HS-5 (cell line): ENCODE measurements around the gene DNAH8.
"Not testable (repeated sequence)": the region's sequence is repeated elsewhere in the genome, so short reads cannot be mapped to it uniquely, and the experiment has no call there.

ENCODE experiments used
- DNase-seq: peaks from one replicate; pipeline ENCODE4 v3.0.0-alpha.2; 2012; ENCODE audit warnings: low read depth

The DNAH8 gene

GRCh38 chr6:38846361-38846760, 131.2 kb downstream of the DNAH8 start:
- DNase-seq = no peak

GRCh38 chr6:38846844-38847243, 131.7 kb downstream of the DNAH8 start:
- no peak for DNase-seq

DNA sequence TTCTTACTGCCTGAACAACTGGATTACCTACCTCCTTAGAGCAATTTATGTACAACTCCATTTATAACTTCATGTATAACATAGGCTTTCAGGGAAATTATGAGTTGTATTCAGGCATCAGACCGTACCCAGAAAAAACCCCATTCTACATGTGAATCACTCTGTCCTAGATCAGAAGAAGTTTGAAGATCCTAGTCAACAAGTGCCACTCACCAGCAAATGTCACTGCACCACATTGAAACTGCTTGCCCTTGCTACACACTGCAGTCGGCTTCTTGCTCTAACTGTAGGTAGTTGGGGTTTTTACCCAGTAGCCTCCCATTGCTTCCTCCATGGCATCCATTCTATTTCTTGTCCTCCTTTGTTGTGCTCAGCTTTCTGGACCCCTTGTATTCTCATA, 132.4 kb downstream of the DNAH8 start:
- DNase-seq = no peak

- DNase-seq = no peak
Observed at GRCh38 chr6:38848760-38849159, 133.6 kb downstream of the DNAH8 start.

GRCh38 chr6:38852215-38852614, 137.1 kb downstream of the DNAH8 start:
- DNase-seq = no peak

GRCh38 chr6:38853236-38853635, 138.1 kb downstream of the DNAH8 start:
- DNase-seq = no peak

GRCh38 chr6:38856492-38856891, 141.4 kb downstream of the DNAH8 start:
- DNase-seq = no peak

DNA sequence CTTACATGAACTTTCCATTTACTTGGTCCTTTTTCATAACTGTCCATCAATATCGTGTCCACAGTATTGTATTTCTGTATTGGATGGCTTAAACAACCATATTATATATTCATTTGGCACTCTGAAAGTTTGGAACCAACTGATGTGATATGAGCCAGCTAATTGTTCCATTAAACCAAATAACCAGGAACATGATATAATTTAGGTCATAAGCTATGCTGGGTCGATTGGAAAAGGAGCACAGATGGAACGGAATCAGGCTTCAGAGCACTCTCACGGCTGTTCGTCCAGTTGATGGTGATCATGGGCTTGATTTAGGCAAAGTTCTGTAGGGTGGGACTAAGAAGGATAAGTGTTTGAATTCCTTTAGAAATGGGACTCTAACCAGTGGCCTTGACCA, 142.7 kb downstream of the DNAH8 start:
- no peak for DNase-seq

DNA sequence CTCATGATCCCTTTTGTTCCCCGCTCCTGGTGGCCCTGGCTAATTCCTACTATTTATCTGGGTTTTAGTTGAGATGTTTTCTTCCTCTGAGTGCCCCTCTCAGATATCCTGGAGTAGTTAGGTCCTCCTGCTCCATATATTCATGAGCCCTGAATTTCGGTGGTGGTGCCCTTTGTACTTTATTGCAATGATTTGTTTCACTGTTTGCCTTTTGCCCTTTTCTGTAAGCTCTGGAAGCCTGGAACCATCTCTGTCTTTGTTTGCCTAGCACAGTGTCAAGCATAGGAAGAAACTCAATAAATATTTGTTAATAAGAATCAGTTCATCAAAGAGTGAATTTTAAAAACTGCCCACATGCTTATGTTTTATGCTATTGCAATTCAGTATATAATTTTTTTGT, 144.9 kb downstream of the DNAH8 start:
- DNase-seq = no peak

DNA sequence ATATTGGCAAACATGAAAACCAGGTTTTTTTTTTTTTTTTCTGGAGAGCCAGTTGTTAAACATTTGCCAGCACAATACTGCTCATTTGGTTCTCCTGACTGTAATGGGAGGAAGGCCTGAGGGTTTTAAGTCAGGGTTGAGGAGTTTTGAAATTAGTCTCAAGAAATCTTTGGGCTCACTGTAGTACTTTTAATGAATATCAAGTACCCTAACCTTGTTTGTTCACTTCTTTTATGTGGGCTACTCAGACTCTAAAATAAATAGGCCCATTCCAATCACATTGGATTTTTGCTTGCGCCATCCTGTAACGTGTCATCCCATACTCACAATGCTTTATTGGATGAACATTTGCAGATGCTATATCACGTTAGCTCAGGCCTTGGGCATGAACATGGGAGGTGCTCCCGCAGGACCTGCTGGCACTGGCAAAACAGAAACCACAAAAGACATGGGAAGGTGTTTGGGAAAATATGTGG, 146.9 kb downstream of the DNAH8 start:
- DNase-seq = no peak

DNA sequence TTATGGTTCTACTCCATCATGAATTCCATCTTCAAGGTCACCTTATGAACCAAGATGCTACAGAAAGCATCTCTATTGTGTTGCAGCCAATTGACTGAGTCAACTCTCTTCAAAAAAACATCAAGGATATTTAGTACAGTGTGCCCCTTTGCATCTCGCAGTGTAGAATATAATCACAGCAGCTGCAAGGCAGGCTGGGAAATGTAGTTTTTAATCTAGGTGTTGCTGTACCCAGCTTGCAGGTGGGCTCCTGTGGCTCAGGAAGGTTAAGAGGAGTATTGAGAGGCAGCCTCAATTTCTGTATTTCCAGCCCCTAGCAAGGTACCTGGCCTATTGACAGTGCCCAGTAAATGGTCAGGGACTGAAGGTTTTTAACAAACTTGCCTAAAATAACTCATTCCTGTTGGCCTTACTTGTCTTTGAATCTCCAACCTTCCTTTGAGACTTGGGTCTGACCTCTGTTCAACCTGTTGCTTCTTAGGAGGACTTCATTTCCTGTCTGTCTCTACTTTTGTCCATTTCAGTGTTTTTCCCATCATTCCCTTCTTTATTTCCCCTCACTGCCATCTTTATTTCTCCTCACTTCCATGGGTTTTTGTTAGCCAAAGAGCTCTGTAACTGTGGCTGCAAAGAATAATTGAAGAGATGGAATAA, 150.5 kb downstream of the DNAH8 start:
- no peak for DNase-seq

DNA sequence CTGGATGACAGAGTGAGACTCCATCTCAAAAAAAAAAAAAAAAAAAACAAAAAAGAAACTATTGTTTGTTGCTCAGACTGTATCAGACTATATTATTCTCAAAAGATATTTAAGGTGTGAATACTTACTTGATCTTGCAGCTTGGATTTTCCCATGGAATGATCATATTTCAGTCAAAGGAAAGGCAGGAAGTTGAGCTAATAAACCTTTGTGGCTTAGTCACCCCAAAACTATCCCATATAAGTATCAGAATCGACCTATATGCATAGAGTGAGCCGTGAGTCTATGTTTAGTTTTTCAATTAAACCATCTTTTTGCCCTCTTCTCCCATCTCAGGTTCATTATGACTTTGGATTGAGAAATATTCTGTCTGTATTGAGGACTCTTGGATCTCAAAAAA, 152.6 kb downstream of the DNAH8 start:
- DNase-seq = no peak

DNA sequence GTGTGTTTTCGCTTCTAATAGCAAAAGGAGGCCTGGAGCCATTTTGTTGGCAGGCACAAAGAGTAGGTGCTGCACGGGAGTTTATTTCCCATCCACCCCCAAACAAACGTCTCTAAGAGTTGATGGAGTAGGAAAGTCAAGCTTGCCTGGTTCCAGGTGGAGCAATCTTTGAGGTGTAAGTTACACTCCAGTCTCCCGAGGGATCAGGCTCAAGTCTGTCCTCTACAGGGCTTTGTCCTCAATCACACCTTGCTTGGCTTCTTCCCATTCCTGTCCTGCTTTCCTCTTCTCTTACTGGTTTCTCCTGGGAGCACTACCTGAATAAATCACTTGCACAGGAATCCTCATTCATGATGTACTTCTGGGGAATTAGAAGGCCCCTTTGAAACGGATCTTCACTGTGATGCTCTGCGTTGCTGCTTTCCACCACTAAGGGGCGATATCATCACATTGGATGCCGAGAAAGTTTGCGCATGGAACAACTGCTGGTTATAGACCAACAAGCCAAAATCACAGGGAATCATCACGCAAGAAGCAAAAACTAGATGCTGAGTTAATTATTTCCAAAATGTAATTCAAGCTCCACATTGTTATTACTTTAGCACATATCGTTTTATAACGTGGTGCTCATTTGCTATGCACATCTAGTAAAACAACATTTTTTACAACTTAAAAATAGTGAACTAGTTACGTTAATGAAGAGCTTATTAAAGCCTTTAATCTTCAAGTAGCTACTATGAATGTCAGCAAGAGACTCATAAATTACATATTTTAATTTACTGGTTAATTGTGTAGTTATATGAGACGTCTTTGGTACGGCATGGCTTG, 156.8 kb downstream of the DNAH8 start:
- peak; percentile 16 for DNase-seq

- DNase-seq = no peak
Observed at GRCh38 chr6:38873001-38873400, 157.9 kb downstream of the DNAH8 start.

GRCh38 chr6:38873816-38874215, 158.7 kb downstream of the DNAH8 start:
- not testable (repeated sequence) for DNase-seq

- no peak for DNase-seq
Observed at GRCh38 chr6:38876475-38876874, 161.4 kb downstream of the DNAH8 start.

GRCh38 chr6:38877721-38878120, 162.6 kb downstream of the DNAH8 start:
- no peak for DNase-seq

DNA sequence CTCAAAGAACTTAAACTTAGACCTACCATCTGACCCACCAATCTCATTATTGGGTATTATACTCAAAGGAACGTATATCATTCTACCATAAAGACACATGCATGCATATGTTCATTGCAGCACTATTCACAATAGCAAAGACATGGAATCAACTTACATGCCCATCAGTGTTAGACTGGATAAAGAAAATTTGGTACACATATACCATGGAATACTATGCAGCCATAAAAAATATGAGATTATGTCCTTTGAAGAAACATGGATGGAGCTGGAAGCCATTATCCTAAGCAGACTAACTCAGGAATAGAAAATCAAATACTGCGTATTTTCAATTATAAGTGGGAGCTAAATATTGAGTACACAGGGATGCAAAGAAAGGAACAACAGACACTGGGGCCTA, 167.0 kb downstream of the DNAH8 start:
- no peak for DNase-seq

GRCh38 chr6:38897507-38897906, 182.4 kb downstream of the DNAH8 start:
- no peak for DNase-seq

GRCh38 chr6:38901802-38902522, 186.9 kb downstream of the DNAH8 start:
- no peak for DNase-seq

DNA sequence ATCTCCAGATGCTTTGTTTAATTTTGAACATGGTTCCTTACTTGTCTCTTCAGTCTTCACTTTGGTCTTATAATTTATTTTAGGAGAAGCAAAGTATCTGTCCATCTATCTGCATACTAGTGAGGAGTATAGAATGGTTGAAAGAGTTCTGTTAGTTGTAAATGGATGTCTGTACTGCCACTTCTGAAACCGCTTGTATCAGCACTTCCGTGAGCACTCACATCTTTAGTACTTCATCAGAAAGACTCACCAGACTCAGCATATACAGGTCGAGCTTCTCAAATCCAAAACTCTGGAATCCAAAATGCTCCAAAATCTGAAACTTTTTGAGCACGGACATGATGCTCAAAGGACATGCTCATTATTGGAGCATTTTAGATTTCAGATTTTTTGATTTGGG, 191.5 kb downstream of the DNAH8 start:
- no peak for DNase-seq

GRCh38 chr6:38907264-38907663, 192.2 kb downstream of the DNAH8 start:
- DNase-seq = no peak
